OCI-LY7 (cell line): ENCODE data around the gene TUBA1A. TPM values are rescaled to one million over a fixed set of nuclear protein-coding genes. Genes with fewer than 3 reads are reported as not detected.
A peak's percentile ranks its signal among the peaks of the same experiment; 100 is the strongest.

Experiments used
- BruUV-seq: library from RNA; stranded (reverse); fragments of 400-500 nt; replicated peaks from 2 replicates; lab custom pipeline; 2021; lab: Mats Ljungman, UMichigan
- CTCF ChIA-PET: fragments of 300-600 bp; sonication (Branson Sonifier 250); formaldehyde crosslinking; loops from one replicate; lab custom pipeline; 2022; ENCODE audit warnings: antibody characterized with exemption; ENCODE audit not compliant: unreplicated experiment; lab: Charles Lee
- POLR2A ChIA-PET: fragments of 300-600 bp; sonication (Branson Sonifier 250); formaldehyde crosslinking; loops from one replicate; lab custom pipeline; 2022; ENCODE audit warnings: antibody characterized with exemption; lab: Charles Lee
- DNase-seq: peaks from one replicate; pipeline ENCODE4 v3.0.0-alpha.2; 2015; ENCODE audit warnings: low spot score
- H2AFZ ChIP-seq: fragments of 200-600 bp; sonication (generic), shearing (Covaris generic); 2 replicates; pipeline ENCODE4 v1.6.1; 2014; ENCODE audit warnings: mild to moderate bottlenecking, antibody characterized with exemption, low read length, moderate library complexity
- H3K27ac ChIP-seq: fragments of 200-600 bp; sonication (generic); 2 replicates; pipeline ENCODE4 v1.5.1; 2014; ENCODE audit warnings: mixed run types, low read depth, mild to moderate bottlenecking, moderate library complexity, low read length, inconsistent platforms; ENCODE audit not compliant: poor library complexity, severe bottlenecking
- H3K36me3 ChIP-seq: fragments of 200-600 bp; sonication (generic); 2 replicates; pipeline ENCODE4 v1.6.1; 2014; ENCODE audit warnings: mild to moderate bottlenecking, antibody characterized with exemption, low read length, moderate library complexity, mixed read lengths; ENCODE audit not compliant: insufficient read depth
- H3K4me1 ChIP-seq: fragments of 200-600 bp; sonication (generic); 2 replicates; pipeline ENCODE4 v1.5.1; 2014; ENCODE audit warnings: mild to moderate bottlenecking, low read length; ENCODE audit not compliant: insufficient read depth, poor library complexity, severe bottlenecking
- H3K4me2 ChIP-seq: fragments of 200-600 bp; sonication (generic); 2 replicates; pipeline ENCODE4 v1.6.1; 2014; ENCODE audit warnings: mild to moderate bottlenecking, low read length
- H3K4me3 ChIP-seq: fragments of 200-600 bp; sonication (generic); 2 replicates; pipeline ENCODE4 v1.5.1; 2014; ENCODE audit warnings: mild to moderate bottlenecking, low read depth, low read length; ENCODE audit not compliant: poor library complexity, severe bottlenecking
- H3K79me2 ChIP-seq: fragments of 200-600 bp; sonication (generic); 2 replicates; pipeline ENCODE4 v1.6.1; 2016; ENCODE audit warnings: low read depth, mild to moderate bottlenecking, low read length, moderate library complexity, mixed read lengths; ENCODE audit not compliant: insufficient read depth
- H3K9me2 ChIP-seq: fragments of 200-600 bp; sonication (generic); 2 replicates; pipeline ENCODE4 v1.6.1; 2016; ENCODE audit warnings: mild to moderate bottlenecking, low read length, mixed read lengths; ENCODE audit not compliant: insufficient read depth
- H3K9me3 ChIP-seq: fragments of 200-600 bp; sonication (generic); 2 replicates; pipeline ENCODE4 v1.6.1; 2014; ENCODE audit warnings: mild to moderate bottlenecking, mixed run types, low read length, mixed read lengths
- H4K20me1 ChIP-seq: fragments of 200-600 bp; sonication (generic); 2 replicates; pipeline ENCODE4 v1.6.1; 2014; ENCODE audit warnings: mild to moderate bottlenecking, antibody characterized with exemption, low read length, moderate library complexity, mixed read lengths; ENCODE audit not compliant: insufficient read depth
- CTCF ChIP-seq: fragments of 200-600 bp; sonication (generic); conservative IDR thresholded peaks from 2 replicates; pipeline ENCODE4 v1.5.1; 2014; ENCODE audit warnings: mild to moderate bottlenecking, antibody characterized with exemption, low read length, moderate library complexity, mixed read lengths
- EZH2phosphoT487 ChIP-seq: fragments of 200-600 bp; sonication (generic); IDR thresholded peaks from 2 replicates; pipeline ENCODE4 v1.6.1; 2018; ENCODE audit warnings: low read depth, borderline replicate concordance, mild to moderate bottlenecking, mixed run types, antibody characterized with exemption, low read length, moderate library complexity, mixed read lengths
- intact Hi-C: fragments of 100-400 bp; cut with micrococcal nuclease; formaldehyde crosslinking; loops from one replicate; pipeline ENCODE4 v1.10.0; 2022; ENCODE audit not compliant: unreplicated experiment
- total RNA-seq, 2 experiments: library from RNA; depleted of rRNA in 1 of 2; stranded (reverse); fragments of >200 nt in 1 of 2; shearing (Covaris generic) in 1 of 2; gene quantifications; 2 replicates each; pipeline ENCODE4 v1.2.3, GENCODE V29; 2014 to 2022

Gene TUBA1A
- total RNA-seq, 2 experiments from 2014 or later: 136 to 214 TPM

GRCh38 chr12:49189731-49190716 lies 1.1 kb upstream of the TUBA1A start:
- H3K4me2 ChIP-seq: peak overlapping the region; percentile 70
- H2AFZ ChIP-seq: peak overlapping the region; percentile 95
- no peaks in the 10 kb centered on the region for H3K9me3 ChIP-seq
- intact Hi-C loops: loop anchor here (1.0 to 5.0 kb wide), 5 partner anchors 44 to 157 kb away; partner anchors contain the start of genes DNAJC22, LMBR1L and TUBA1C
- TF ChIP-seq EZH2phosphoT487 (no peak), CTCF (no peak)
- CTCF ChIA-PET: interaction anchor here (2.7 kb wide), 1 partner anchor 59 kb away, joined by 14 read pairs; the partner anchor contains the start of gene TUBA1B
- POLR2A ChIA-PET: interaction anchor here (0.6 to 3.2 kb wide), 21 partner anchors 11 to 1032 kb away, joined by 3 to 22 read pairs (median 3); partner anchors contain the start of genes LMBR1L, RHEBL1, TROAP and TUBA1B
- no peak for DNase-seq
- peaks cover 19% of the 10 kb centered on the region for H3K4me1 ChIP-seq
- peaks cover 8% of the 10 kb centered on the region for H3K36me3 ChIP-seq
- peak overlapping the region; percentile 88 for H3K27ac ChIP-seq
- BruUV-seq: no TSS peak
- H3K79me2 ChIP-seq: peaks cover 9% of the 10 kb centered on the region; the same call in 1 of the 2 replicates
- peaks cover 5% of the 10 kb centered on the region; the same call in 1 of the 2 replicates for H4K20me1 ChIP-seq
- H3K4me3 ChIP-seq: peak overlapping the region; percentile 84
- H3K9me2 ChIP-seq: no peaks in the 10 kb centered on the region

GRCh38 chr12:49188201-49188915 lies 522 bp downstream of the TUBA1A start:
- ChIA-PET POLR2A (interaction anchor here (0.5 to 3.2 kb wide), 20 partner anchors 11 to 170 kb away, joined by 3 to 24 read pairs (median 4); partner anchors contain the start of genes LMBR1L, PRKAG1, RHEBL1 and TUBA1B), CTCF (interaction anchor here (0.6 to 2.7 kb wide), 5 partner anchors 51 to 990 kb away, joined by 3 to 14 read pairs (median 3); partner anchors contain the start of genes PRPF40B and TUBA1B)
- Histone ChIP-seq H2AFZ (peak overlapping the region; percentile 79), H3K9me2 (no peaks in the 10 kb centered on the region), H3K4me1 (peaks cover 19% of the 10 kb centered on the region), H3K4me2 (peak overlapping the region; percentile 74), H3K9me3 (no peaks in the 10 kb centered on the region), H3K36me3 (peaks cover 15% of the 10 kb centered on the region), H3K4me3 (peak overlapping the region; percentile 84), H4K20me1 (peaks cover 5% of the 10 kb centered on the region; the same call in 1 of the 2 replicates), H3K27ac (peak overlapping the region; percentile 88), H3K79me2 (peaks cover 9% of the 10 kb centered on the region; the same call in 1 of the 2 replicates)
- intact Hi-C loops: loop anchor here (2.0 to 5.0 kb wide), 2 partner anchors 76 to 159 kb away; partner anchors contain the start of genes DNAJC22 and TUBA1C
- peak; percentile 78 for DNase-seq
- no TSS peak for BruUV-seq
- TF ChIP-seq CTCF (peak; percentile 38; the same call in 1 of the 2 replicates), EZH2phosphoT487 (no peak)
